ENCODE measurements around the gene MANF.

Gene MANF

GRCh38 chr3:51390246-51391074 lies 5.4 kb downstream of the MANF start:
- DNase-seq (ENCODE audit: low read depth) = no peak

GRCh38 chr3:51391075-51391565 lies 6.0 kb downstream of the MANF start, which contains the start of gene RBM15B:
TSS of gene RBM15B (plus strand) at chr3:51391285. CDS start at chr3:51391400, 115 bp downstream.
- peak; percentile 93 for DNase-seq (ENCODE audit: low read depth)

DNA sequence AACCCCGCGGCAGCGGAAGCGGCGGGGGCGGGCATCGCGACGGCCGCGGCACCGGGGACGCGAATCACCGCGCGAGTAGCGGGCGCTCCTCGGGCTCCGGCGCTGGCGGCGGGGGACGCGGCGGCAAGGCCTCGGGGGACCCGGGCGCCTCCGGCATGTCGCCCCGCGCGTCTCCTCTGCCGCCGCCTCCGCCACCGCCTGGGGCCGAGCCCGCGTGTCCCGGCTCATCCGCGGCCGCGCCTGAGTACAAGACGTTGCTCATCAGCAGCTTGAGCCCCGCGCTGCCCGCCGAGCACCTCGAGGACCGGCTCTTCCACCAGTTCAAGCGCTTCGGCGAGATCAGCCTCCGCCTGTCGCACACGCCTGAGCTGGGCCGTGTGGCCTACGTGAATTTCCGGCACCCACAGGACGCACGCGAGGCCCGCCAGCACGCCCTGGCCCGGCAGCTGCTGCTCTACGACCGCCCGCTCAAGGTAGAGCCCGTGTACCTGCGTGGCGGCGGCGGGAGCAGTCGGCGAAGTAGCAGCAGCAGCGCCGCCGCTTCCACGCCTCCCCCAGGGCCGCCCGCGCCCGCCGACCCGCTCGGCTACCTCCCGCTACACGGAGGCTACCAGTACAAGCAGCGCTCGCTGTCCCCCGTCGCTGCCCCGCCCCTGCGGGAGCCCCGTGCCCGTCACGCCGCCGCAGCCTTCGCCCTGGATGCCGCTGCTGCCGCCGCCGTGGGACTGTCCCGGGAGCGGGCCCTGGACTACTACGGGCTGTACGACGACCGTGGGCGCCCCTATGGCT lies 6.7 kb downstream of the MANF start:
- DNase-seq (ENCODE audit: low read depth) = no peak

DNA sequence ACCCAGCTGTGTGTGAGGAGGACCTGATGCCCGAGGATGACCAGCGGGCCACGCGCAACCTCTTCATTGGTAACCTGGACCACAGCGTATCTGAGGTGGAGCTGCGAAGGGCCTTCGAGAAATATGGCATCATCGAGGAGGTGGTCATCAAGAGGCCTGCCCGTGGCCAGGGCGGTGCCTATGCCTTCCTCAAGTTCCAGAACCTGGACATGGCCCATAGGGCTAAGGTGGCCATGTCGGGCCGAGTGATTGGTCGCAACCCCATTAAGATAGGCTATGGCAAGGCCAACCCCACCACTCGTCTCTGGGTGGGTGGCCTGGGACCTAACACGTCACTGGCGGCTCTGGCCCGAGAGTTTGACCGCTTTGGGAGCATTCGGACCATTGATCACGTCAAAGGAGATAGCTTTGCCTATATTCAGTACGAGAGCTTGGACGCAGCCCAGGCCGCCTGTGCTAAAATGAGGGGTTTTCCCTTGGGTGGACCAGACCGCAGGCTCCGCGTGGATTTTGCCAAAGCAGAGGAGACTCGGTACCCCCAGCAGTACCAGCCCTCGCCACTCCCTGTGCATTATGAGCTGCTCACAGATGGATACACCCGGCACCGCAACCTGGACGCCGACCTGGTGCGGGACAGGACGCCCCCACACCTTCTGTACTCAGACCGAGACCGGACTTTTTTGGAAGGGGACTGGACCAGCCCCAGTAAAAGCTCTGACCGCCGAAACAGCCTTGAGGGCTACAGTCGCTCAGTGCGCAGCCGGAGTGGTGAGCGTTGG lies 7.5 kb downstream of the MANF start:
- no peak for DNase-seq (ENCODE audit: low read depth)

DNA sequence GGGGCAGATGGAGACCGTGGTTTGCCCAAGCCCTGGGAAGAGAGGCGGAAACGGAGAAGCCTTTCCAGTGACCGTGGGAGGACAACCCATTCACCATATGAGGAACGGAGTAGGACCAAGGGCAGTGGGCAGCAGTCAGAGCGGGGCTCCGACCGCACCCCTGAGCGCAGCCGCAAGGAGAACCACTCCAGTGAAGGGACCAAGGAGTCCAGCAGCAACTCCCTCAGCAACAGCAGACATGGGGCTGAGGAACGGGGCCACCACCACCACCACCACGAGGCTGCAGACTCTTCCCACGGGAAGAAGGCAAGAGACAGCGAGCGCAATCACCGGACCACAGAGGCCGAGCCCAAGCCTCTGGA lies 8.0 kb downstream of the MANF start:
- DNase-seq (ENCODE audit: low read depth) = no peak

GRCh38 chr3:51393564-51393963 lies 8.5 kb downstream of the MANF start:
- no peak for DNase-seq (ENCODE audit: low read depth)

- DNase-seq (ENCODE audit: low read depth) = no peak
Observed at GRCh38 chr3:51394541-51394940, 9.4 kb downstream of the MANF start.

DNA sequence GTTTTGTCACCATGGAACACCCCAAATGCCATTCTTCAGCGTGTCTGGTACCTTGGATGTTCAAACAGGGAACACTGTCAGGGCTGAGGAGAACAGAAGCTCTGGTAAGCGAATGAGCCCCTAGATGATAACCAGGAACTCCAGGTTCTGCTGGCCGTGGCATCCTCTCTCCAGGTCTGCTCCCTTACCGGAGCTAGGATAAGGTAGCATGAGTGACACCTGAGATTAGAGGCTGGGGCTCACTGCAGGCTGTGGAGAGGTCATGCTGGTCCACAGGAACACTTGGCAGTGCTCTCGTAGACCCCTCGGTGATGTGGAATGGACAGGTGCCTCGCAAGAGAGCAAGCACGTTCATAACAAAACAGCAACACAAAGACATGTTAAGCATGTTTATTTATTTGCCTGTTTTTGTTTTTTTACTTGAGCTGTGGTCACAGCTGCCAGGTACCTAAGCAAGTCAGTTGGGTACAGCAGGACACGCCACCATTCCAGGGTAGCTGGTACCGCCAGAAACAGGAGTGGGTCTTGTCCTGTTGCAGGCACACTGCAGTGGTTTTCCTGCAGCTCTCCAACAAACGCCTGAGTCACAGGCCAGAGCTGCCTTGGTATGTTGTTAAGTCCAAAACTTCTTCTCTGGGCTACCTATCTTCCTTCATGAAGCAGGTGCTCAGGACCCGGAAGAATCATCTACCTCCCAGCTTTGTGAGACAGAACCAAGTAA lies 10.6 kb downstream of the MANF start:
- no peak for DNase-seq (ENCODE audit: low read depth)

DNA sequence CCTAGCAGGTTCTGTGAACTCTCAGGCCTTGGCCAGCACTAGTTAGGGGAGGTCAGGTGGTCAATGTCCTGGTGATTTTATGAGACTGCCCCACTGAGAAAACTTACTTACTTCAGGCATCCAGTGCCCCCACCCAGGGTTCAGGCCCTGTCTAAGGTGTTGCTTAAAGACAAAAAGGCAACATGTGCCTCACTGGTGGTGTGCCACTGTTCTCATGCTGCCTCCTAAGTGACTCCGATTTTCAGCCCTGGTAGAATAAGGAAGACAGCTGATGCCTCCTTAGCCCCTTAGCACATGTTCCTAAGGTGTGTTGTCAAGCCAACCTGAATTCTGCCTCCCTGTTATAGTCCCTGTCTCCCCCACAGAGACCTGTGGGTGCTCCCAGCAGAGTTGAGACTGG lies 11.3 kb downstream of the MANF start:
- no peak for DNase-seq (ENCODE audit: low read depth)

GRCh38 chr3:51397392-51397791 lies 12.3 kb downstream of the MANF start:
- DNase-seq (ENCODE audit: low read depth) = no peak

GRCh38 chr3:51398595-51399310 lies 13.7 kb downstream of the MANF start:
- DNase-seq (ENCODE audit: low read depth) = no peak

GRCh38 chr3:51400166-51400565 lies 15.1 kb downstream of the MANF start:
- no peak for DNase-seq (ENCODE audit: low read depth)

DNA sequence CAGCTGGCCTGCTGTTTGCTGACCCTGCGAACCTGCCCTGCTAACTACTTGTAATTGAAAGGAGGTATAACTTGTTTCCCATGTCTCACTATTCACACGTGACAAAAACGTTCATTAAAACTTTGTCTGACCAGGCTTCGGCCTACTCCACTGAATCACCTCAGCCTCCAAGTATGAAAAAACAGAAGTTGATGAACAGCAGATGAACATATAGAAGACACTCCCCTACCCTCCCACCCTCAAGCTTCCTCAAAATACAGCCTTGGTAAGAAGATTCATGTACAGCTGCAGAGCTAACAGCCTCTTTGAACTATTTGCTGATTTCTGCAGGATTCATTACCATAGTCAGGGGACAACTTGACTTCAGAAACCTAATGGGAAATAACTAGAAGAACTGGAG lies 16.6 kb downstream of the MANF start:
- DNase-seq (ENCODE audit: low read depth) = no peak

DNA sequence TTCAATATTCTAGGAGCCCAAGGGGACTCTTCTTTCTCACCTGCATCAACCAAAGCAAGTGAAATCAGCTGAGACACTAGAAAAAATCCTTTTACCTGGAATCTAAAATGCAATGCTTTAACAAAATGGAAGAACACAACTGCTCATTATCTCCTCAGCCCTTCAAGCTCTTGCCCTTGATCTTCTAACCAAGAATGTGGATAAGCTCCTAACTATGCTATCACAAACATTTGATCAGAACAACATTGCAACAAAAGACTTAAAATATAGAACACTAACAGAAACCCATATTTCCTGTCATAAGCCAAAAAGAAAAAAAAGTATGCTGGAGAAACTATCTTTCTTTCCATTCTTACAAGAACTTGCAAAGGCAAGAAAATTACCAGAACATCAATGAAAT lies 18.6 kb downstream of the MANF start:
- no peak for DNase-seq (ENCODE audit: low read depth)

DNA sequence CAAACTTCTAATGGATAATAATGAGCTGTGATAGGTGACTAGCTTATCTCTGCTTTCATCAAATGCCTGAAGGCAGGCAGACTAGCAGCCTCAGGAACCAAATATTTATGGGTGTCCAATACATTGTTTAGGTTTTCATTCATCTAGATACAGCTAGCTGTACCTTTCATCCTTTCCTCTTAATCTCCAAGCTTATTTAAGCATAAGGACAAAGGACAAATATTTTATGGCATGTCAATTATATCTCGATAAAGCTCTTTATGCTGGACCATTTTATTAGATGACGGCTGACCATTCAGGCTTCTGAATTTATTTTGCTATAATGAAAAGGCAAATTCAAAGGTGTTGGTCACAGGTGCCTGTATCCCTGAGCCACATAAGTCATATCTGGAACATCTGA lies 22.9 kb downstream of the MANF start:
- DNase-seq (ENCODE audit: low read depth) = no peak

GRCh38 chr3:51408813-51409212 lies 23.7 kb downstream of the MANF start:
- DNase-seq (ENCODE audit: low read depth) = no peak

- DNase-seq (ENCODE audit: low read depth) = no peak
Observed at GRCh38 chr3:51422211-51422610, 37.1 kb downstream of the MANF start.

DNA sequence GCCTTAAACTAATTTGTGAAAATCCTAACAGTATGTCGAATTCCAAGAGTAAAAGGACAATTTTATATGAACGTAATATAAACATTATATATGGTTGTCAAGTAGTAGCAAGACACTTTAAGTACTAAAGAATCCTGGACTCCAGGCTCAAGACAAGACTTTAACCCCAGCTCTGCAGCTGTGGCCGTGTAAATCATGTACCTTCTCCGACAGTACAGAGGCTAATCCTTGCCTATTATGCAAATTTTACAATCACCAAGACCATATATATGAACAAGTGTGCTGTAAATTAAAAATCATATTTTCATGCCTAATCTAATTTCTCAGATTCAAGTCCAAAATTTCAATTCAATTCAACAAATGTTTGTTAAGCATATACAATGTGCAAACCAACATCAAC lies 41.8 kb downstream of the MANF start:
- DNase-seq (ENCODE audit: low read depth) = no peak

GRCh38 chr3:51429138-51429537 lies 44.0 kb downstream of the MANF start:
- DNase-seq (ENCODE audit: low read depth) = no peak

GRCh38 chr3:51434110-51434509 lies 49.0 kb downstream of the MANF start:
- no peak for DNase-seq (ENCODE audit: low read depth)

- DNase-seq (ENCODE audit: low read depth) = peak; percentile 9
Observed at GRCh38 chr3:51434746-51435327, 49.7 kb downstream of the MANF start.

All from GM04504 (cell line).